Fibroblast of lung (primary cell): ENCODE measurements around the gene AGXT.

Source experiments
- CTCF ChIP-seq, 2 donors: IDR thresholded peaks in 1 of 2; conservative IDR thresholded peaks in 1 of 2; 1 replicate in 1 of 2; 2 replicates in 1 of 2; pipeline ENCODE4 v1.5.1; 2011 to 2012; ENCODE audit warnings: low read length in 2 of 2, control low read depth in 1 of 2, inconsistent platforms in 1 of 2, low read depth in 1 of 2, mild to moderate bottlenecking in 1 of 2
- EZH2 ChIP-seq: IDR thresholded peaks from 2 replicates; pipeline ENCODE4 v1.5.1; 2012; ENCODE audit warnings: low read length, control low read depth, mild to moderate bottlenecking; ENCODE audit errors: missing control alignments

DNA sequence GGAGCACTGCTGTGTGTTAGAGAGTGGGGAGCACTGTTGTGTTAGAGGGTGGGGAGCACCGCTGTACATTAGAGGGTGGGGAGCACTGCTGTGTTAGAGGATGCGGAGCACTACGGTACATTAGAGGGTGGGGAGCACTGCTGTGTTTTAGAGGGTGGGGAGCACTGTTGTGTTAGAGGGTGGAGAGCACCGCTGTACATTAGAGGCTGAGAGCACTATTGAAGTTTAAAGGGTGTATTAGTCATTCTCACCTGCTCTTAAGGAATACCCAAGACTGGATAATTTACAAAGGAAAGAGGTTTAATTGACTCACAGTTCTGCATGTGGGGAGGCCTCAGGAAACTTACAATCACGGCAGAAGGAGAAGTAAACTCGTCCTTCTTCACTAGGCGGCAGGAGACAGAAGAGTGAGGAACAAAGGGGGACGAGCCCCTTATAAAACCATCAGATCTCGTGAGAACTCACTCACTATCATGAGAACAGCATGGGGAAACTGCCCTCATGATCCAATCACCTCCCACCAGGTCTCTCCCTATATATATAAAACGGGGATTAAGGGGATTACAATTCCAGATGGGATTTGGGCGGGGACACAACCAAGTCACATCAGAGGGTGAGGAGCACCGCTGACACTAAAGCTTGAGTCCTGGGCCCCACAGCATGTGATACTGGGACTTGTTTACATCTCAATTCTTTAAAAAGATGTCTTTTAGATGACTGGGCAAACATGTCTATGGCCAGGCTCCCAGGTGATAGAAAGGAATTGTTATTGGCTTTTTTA, 19.5 kb upstream of the AGXT start:
- TF ChIP-seq CTCF (conservative IDR thresholded peaks at IDR 0.05 in 1 of 2, IDR thresholded peaks at IDR 0.05 in 1 of 2; ENCODE audit: low read depth in 1 of 2, low read length in 2 of 2), result no peak
- TF ChIP-seq EZH2, result no peak
